ENCODE results near the gene GABARAP. TPM values are rescaled to one million over a fixed set of nuclear protein-coding genes. Genes with fewer than 3 reads are reported as not detected.

Gene GABARAP
- total and polyA plus RNA-seq, 2 of the 8 experiments (the other 6 are each of a cell fraction or from before 2014, with no cell fraction given) = 252 to 581 TPM

DNA sequence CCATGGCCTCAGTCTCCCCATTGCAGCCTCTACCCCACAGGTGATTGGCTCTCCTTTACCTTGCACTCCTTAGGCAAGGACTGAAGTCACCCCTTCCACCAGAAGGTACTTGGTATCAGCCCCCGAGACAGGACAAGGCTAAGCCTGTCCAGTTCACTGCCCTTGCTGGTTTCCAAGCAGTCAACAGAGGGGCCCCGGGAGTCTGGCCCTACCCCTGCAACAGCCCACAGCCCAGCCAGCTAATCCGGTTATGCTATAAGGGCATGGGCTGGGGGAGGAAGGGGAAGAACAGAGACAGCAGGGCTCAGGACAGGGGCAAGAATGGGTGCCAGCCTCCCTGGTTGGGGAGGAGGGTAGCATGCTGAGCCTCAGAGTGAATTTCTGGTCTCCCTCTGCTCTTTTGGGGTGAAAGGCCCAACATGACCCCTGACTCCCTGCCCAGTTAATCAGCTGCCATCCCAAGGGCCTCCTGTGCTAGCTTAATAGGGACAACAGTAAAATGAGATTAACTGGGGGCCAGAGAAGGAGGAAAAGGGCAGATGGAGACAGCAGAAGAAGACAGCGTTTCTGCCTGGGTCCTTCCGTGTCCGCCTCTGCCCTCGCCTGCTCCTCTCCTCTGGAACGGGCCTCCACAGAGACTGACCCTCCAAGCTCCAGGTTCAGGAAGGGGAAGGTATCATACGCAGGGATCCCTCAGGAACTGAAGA is 33.3 kb downstream of the GABARAP start:
- no peak overlapping the region for H3K56ac ChIP-seq (replicated peaks; ENCODE audit: insufficient read length, low read depth, low read length)
- CTCF ChIA-PET (ENCODE audit: partially characterized antibody) = interaction anchor here (2.1 to 2.4 kb wide), 2 partner anchors 12 to 31 kb away, joined by 10 read pairs; no protein-coding TSS in a partner anchor
- H4K91ac ChIP-seq (replicated peaks; ENCODE audit: insufficient read length, low read length) = peak overlapping the region; percentile 68
- H4K5ac ChIP-seq (ENCODE audit: insufficient read length, low read depth, low read length) = peak overlapping the region; percentile 57
- 0 out of 2 replicates have a peak overlapping the region, but pooled peaks have one; percentile 65 for H2AK5ac ChIP-seq (ENCODE audit: low read depth, low read length)
- peaks cover 26% of the 10 kb centered on the region; the same call in 1 of the 2 replicates for H3K23me2 ChIP-seq (ENCODE audit: low read depth, low read length)
- H2BK5ac ChIP-seq (ENCODE audit: low read depth, low read length) = peak overlapping the region; percentile 90; the same call in 1 of the 2 replicates
- peaks cover 25% of the 10 kb centered on the region for H3K79me1 ChIP-seq (ENCODE audit: low read depth, low read length)
- H4K20me1 ChIP-seq (replicated peaks in 1 of 2; ENCODE audit: control insufficient read depth in 1 of 2, insufficient read depth in 2 of 2, low read length in 2 of 2) = peaks cover 1 to 15% of the 10 kb centered on the region in 2 experiments
- H2AFZ ChIP-seq (ENCODE audit: low read length) = no peak overlapping the region
- H3K79me2 ChIP-seq (ENCODE audit: control insufficient read depth in 1 of 2, insufficient read depth in 2 of 2, low read length in 2 of 2) = peaks cover 0 to 61% of the 10 kb centered on the region in 2 experiments; a peak in 2 of 4 replicates
- POLR2A ChIA-PET (ENCODE audit: partially characterized antibody) = interaction anchor here (1.0 to 2.5 kb wide), 13 partner anchors 12 to 375 kb away, joined by 3 to 18 read pairs (median 6); partner anchors contain the start of genes ACADVL, DLG4, GABARAP and MPDU1
- FAIRE-seq (no peak), DNase-seq (ENCODE audit: low read depth in 1 of 2, low spot score in 2 of 2) (no peak)
- peak overlapping the region; percentile 79 for H3K4ac ChIP-seq (replicated peaks; ENCODE audit: insufficient read length, low read depth, low read length)
- no peaks in the 10 kb centered on the region; a peak in 1 of 7 replicates for H3K27me3 ChIP-seq (replicated peaks in 1 of 4; ENCODE audit: control insufficient read depth in 3 of 4, extremely low read depth in 1 of 4, insufficient read depth in 3 of 4, low read length in 3 of 4)
- no peak overlapping the region for H2BK120ac ChIP-seq (replicated peaks; ENCODE audit: low read depth, low read length)
- H3K4me2 ChIP-seq (ENCODE audit: insufficient read depth in 1 of 2, low read depth in 2 of 2, low read length in 2 of 2) = peak overlapping the region; percentile 71 to 91
- TF ChIP-seq, protein P1, sequence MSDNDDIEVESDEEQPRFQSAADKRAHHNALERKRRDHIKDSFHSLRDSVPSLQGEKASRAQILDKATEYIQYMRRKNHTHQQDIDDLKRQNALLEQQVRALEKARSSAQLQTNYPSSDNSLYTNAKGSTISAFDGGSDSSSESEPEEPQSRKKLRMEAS (IDR thresholded peaks at IDR 0.05) = no peak
- no peak for TF ChIP-seq EZH2 (IDR thresholded peaks at IDR 0.05; ENCODE audit: low read depth, low read length, severe bottlenecking)
- TF ChIP-seq, protein P2, sequence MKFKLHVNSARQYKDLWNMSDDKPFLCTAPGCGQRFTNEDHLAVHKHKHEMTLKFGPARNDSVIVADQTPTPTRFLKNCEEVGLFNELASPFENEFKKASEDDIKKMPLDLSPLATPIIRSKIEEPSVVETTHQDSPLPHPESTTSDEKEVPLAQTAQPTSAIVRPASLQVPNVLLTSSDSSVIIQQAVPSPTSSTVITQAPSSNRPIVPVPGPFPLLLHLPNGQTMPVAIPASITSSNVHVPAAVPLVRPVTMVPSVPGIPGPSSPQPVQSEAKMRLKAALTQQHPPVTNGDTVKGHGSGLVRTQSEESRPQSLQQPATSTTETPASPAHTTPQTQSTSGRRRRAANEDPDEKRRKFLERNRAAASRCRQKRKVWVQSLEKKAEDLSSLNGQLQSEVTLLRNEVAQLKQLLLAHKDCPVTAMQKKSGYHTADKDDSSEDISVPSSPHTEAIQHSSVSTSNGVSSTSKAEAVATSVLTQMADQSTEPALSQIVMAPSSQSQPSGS (IDR thresholded peaks at IDR 0.05; ENCODE audit: low read length) = no peak
- TF ChIP-seq CTBP2 (IDR thresholded peaks at IDR 0.05; ENCODE audit: borderline replicate concordance, insufficient read depth, insufficient read length, low read length) = no peak
- TF ChIP-seq SP4 (IDR thresholded peaks at IDR 0.05; ENCODE audit: low read length) = no peak
- peaks cover 8 to 47% (median 34%) of the 10 kb centered on the region in 4 experiments for H3K4me1 ChIP-seq (replicated peaks in 1 of 4; ENCODE audit: control insufficient read depth in 3 of 4, insufficient read depth in 4 of 4, low read length in 3 of 4)
- H3K36me3 ChIP-seq (ENCODE audit: control insufficient read depth in 2 of 4, insufficient read depth in 4 of 4, low read length in 3 of 4) = peaks cover 0 to 3% (median 0%) of the 10 kb centered on the region in 4 experiments; a peak in 2 of 8 replicates
- H3K23ac ChIP-seq (ENCODE audit: insufficient read length) = no peak overlapping the region
- peak overlapping the region; percentile 54; the same call in 1 of the 2 replicates for H4K8ac ChIP-seq (ENCODE audit: extremely low read depth, insufficient read depth, low read length)
- peak overlapping the region; percentile 11; the same call in 1 of the 2 replicates for H3K27ac ChIP-seq (ENCODE audit: low read depth, low read length)
- H2BK12ac ChIP-seq (ENCODE audit: low read depth, low read length) = peak overlapping the region; percentile 92; the same call in 1 of the 2 replicates
- H3K9ac ChIP-seq (replicated peaks in 1 of 4; ENCODE audit: extremely low read depth in 1 of 4, low read depth in 3 of 4, low read length in 3 of 4) = peak overlapping the region in 2 of 4 experiments; percentile 22 to 28; a peak in 2 of 7 replicates
- 90% methylated on average over 8 of the region's 9 CpGs; no CpG with 5 or more reads in 1 of the 2 experiments for WGBS, 2 experiments (ENCODE audit: extremely low coverage in 1 of 2, insufficient coverage in 1 of 2, insufficient read length in 1 of 2, insufficient replicate concordance in 2 of 2, low coverage in 1 of 2, low lambda C conversion rate in 2 of 2, missing lambda C conversion rate in 1 of 2)
- peak overlapping the region; percentile 80; the same call in 1 of the 2 replicates for H2BK20ac ChIP-seq (ENCODE audit: low read length)
- H2BK15ac ChIP-seq (ENCODE audit: low read length) = peak overlapping the region; percentile 92
- H3K18ac ChIP-seq (ENCODE audit: extremely low read depth, low read length) = peak overlapping the region; percentile 96; the same call in 1 of the 2 replicates
- no peak overlapping the region for H3K14ac ChIP-seq (ENCODE audit: insufficient read length)
- peak overlapping the region in 2 of 4 experiments; percentile 36 to 62; a peak in 3 of 8 replicates for H3K4me3 ChIP-seq (ENCODE audit: extremely low read depth in 1 of 4, insufficient read depth in 2 of 4, low read depth in 3 of 4, low read length in 4 of 4)
- no peaks in the 10 kb centered on the region for H3K9me3 ChIP-seq (ENCODE audit: insufficient read depth in 2 of 2, low read depth in 1 of 2, low read length in 1 of 2)
